CD14-positive monocyte (primary cell): ENCODE data around the gene NELFA. TPM values are rescaled to one million over a fixed set of nuclear protein-coding genes. Genes with fewer than 3 reads are reported as not detected.

ENCODE experiments used
- DNase-seq, 3 donors: peaks; one replicate each; pipeline ENCODE4 v3.0.0-alpha.2; 2011 to 2022
- H2AFZ ChIP-seq: 2 replicates; pipeline ENCODE4 v1.6.0; 2012; ENCODE audit warnings: mild to moderate bottlenecking, low read depth, low read length, inconsistent platforms; ENCODE audit not compliant: insufficient read depth, poor library complexity, severe bottlenecking
- H3K27ac ChIP-seq, 2 donors: 1 replicate in 1 of 2; 2 replicates in 1 of 2; pipeline ENCODE4 v1.5.1; 2012 to 2013; ENCODE audit warnings: low read length in 2 of 2, control low read depth in 1 of 2, inconsistent platforms in 1 of 2, low read depth in 1 of 2, mild to moderate bottlenecking in 1 of 2
- H3K27me3 ChIP-seq, 2 donors: one replicate each; pipeline versions ENCODE4 v1.6.0 to v1.6.1; 2011 to 2013; ENCODE audit warnings: low read length in 2 of 2; ENCODE audit not compliant: control insufficient read depth in 2 of 2, insufficient read depth in 2 of 2
- H3K36me3 ChIP-seq, 2 donors: replicated peaks in 1 of 2; 1 replicate in 1 of 2; 2 replicates in 1 of 2; pipeline versions ENCODE4 v1.5.1 to v1.6.1; 2012 to 2013; ENCODE audit warnings: low read length in 2 of 2, control low read depth in 1 of 2, inconsistent platforms in 1 of 2, mild to moderate bottlenecking in 1 of 2; ENCODE audit not compliant: insufficient read depth in 2 of 2, control insufficient read depth in 1 of 2
- H3K4me1 ChIP-seq, 2 donors: 1 replicate in 1 of 2; 2 replicates in 1 of 2; pipeline versions ENCODE4 v1.5.1 to v1.6.1; 2012 to 2013; ENCODE audit warnings: low read length in 2 of 2, control low read depth in 1 of 2, inconsistent platforms in 1 of 2, mild to moderate bottlenecking in 1 of 2, moderate library complexity in 1 of 2; ENCODE audit not compliant: insufficient read depth in 2 of 2, control insufficient read depth in 1 of 2
- H3K4me2 ChIP-seq: replicated peaks from 2 replicates; pipeline ENCODE3; 2012; ENCODE audit warnings: low read length, moderate library complexity, mild to moderate bottlenecking; ENCODE audit not compliant: poor library complexity, severe bottlenecking; ENCODE audit errors: extremely low read depth
- H3K4me3 ChIP-seq, 3 experiments: fragments of 200-600 bp in 1 of 3; sonication (generic) in 1 of 3; replicated peaks in 1 of 3; 1 replicate in 2 of 3; 2 replicates in 1 of 3; pipeline ENCODE4 v1.5.1; 2011 to 2013; ENCODE audit warnings: low read length in 3 of 3, mild to moderate bottlenecking in 3 of 3, control low read depth in 2 of 3, low read depth in 2 of 3, inconsistent platforms in 1 of 3, moderate library complexity in 1 of 3
- H3K79me2 ChIP-seq: 2 replicates; pipeline ENCODE4 v1.6.0; 2012; ENCODE audit warnings: mild to moderate bottlenecking, control low read depth, inconsistent platforms, low read length, moderate library complexity; ENCODE audit not compliant: insufficient read depth
- H3K9ac ChIP-seq: 2 replicates; pipeline ENCODE4 v1.6.0; 2017; ENCODE audit warnings: low read length, mild to moderate bottlenecking; ENCODE audit not compliant: insufficient read depth, poor library complexity, severe bottlenecking
- H3K9me3 ChIP-seq, 2 donors: replicated peaks in 1 of 2; 1 replicate in 1 of 2; 2 replicates in 1 of 2; pipeline versions ENCODE4 v1.5.1 to v1.6.1; 2012 to 2013; ENCODE audit warnings: low read length in 2 of 2, control low read depth in 1 of 2; ENCODE audit not compliant: control insufficient read depth in 1 of 2, insufficient read depth in 1 of 2
- H4K20me1 ChIP-seq: 2 replicates; pipeline ENCODE4 v1.6.0; 2012; ENCODE audit warnings: mild to moderate bottlenecking, low read length, control low read depth, moderate library complexity; ENCODE audit not compliant: insufficient read depth
- H3K27ac Mint-ChIP-seq, 7 donors: one replicate each; pipeline ENCODE4 v1.8.0; 2020; ENCODE audit warnings: mild to moderate bottlenecking in 7 of 7, mixed read lengths in 7 of 7, moderate library complexity in 6 of 7, inconsistent platforms in 2 of 7
- H3K27me3 Mint-ChIP-seq, 3 donors: one replicate each; pipeline ENCODE4 v1.8.0; 2021 to 2022; ENCODE audit warnings: low read depth in 3 of 3, mild to moderate bottlenecking in 3 of 3, mixed read lengths in 3 of 3, moderate library complexity in 3 of 3, inconsistent platforms in 1 of 3
- H3K36me3 Mint-ChIP-seq, 2 donors: one replicate each; pipeline ENCODE4 v1.8.0; 2020; ENCODE audit warnings: mixed read lengths in 2 of 2, inconsistent platforms in 1 of 2, mild to moderate bottlenecking in 1 of 2
- H3K4me1 Mint-ChIP-seq: one replicate; pipeline ENCODE4 v1.8.0; 2020; ENCODE audit warnings: mild to moderate bottlenecking, mixed read lengths
- H3K4me3 Mint-ChIP-seq, 2 donors: one replicate each; pipeline ENCODE4 v1.8.0; 2020; ENCODE audit warnings: mild to moderate bottlenecking in 2 of 2, mixed read lengths in 2 of 2, moderate library complexity in 1 of 2
- H3K9me3 Mint-ChIP-seq, 7 donors: one replicate each; pipeline ENCODE4 v1.8.0; 2020 to 2022; ENCODE audit warnings: mixed read lengths in 7 of 7, mild to moderate bottlenecking in 6 of 7, moderate library complexity in 6 of 7, inconsistent platforms in 2 of 7
- CTCF ChIP-seq: fragments of 200-600 bp; IDR thresholded peaks from one replicate; pipeline ENCODE4 v1.8.0; 2022; ENCODE audit warnings: antibody characterized with exemption, mild to moderate bottlenecking
- WGBS: methylation state at CpG from one replicate; pipeline ENCODE4 v1.1.5; 2013; ENCODE audit warnings: missing lambda C conversion rate; ENCODE audit not compliant: insufficient coverage; 5-methylcytosine and 5-hydroxymethylcytosine counted together
- intact Hi-C, 2 donors: fragments of 100-400 bp; cut with micrococcal nuclease; formaldehyde crosslinking; loops; one replicate each; pipeline versions ENCODE4 v1.15.0 to v1.15.1; 2023
- polyA plus RNA-seq, 3 donors: library from polyadenylated mRNA; depleted of rRNA in 1 of 3; unstranded in 2 of 3; stranded (reverse) in 1 of 3; fragments of 300-500 nt in 2 of 3; fragments of >200 nt in 1 of 3; fragmentation: Illumina TruSeq in 2 of 3; gene quantifications; 1 replicate in 2 of 3; 2 replicates in 1 of 3; pipeline ENCODE4 v1.2.3, GENCODE V29; 2012 to 2021

Gene NELFA
- polyA plus RNA-seq, 3 donors, result 10.0 to 22.1 (median 10.5) TPM

DNA sequence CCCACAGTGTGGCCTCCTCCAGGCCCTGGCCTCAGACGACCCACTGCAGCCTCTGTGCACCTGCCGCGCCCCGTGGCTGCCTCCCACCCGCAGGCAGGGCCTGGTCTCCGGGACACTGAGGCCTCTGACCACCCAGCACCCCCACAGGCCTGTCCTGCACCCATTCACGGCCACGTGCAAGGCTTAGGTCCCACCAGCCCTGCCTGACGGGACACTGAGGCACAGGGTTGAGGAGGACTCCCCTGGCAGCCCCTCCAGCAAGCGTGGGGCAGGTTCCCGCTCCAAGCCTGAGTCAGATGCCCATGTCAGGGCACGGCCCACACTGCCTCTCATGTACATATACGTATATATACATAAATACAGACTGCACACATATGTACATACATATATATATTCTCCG is 23.5 kb downstream of the NELFA start:
- Histone ChIP-seq H3K9me3 (no peaks in the 10 kb centered on the region), H3K27me3 (no peaks in the 10 kb centered on the region), H2AFZ (no peak overlapping the region), H3K4me2 (no peak overlapping the region), H3K27ac (no peak overlapping the region), H3K36me3 (peaks cover 95 to 100% of the 10 kb centered on the region in 2 donors), H4K20me1 (peaks cover 8% of the 10 kb centered on the region), H3K4me1 (no peaks in the 10 kb centered on the region), H3K9ac (no peak overlapping the region), H3K4me3 (no peak overlapping the region), H3K79me2 (no peaks in the 10 kb centered on the region)
- intact Hi-C loops, result no loop called here
- no peak for TF ChIP-seq CTCF
- Mint-ChIP-seq H3K27ac (no peak overlapping the region), H3K36me3 (peaks cover 78 to 98% of the 10 kb centered on the region in 2 donors), H3K9me3 (peaks cover 0 to 3% (median 0%) of the 10 kb centered on the region in 7 donors), H3K27me3 (no peaks in the 10 kb centered on the region), H3K4me3 (no peak overlapping the region), H3K4me1 (no peaks in the 10 kb centered on the region)
- DNase-seq, result no peak
- 93% methylated on average over 13 of the region's 14 CpGs for WGBS

- intact Hi-C loops, result no loop called here
- H3K4me2 ChIP-seq, result no peak overlapping the region
- 93% methylated on average over 24 of the region's 27 CpGs for WGBS
- no peaks in the 10 kb centered on the region for H3K9me3 ChIP-seq
- Mint-ChIP-seq H3K9me3 (peaks cover 0 to 3% (median 0%) of the 10 kb centered on the region in 7 donors), H3K4me3 (no peak overlapping the region), H3K27me3 (no peaks in the 10 kb centered on the region), H3K4me1 (no peaks in the 10 kb centered on the region), H3K27ac (peak overlapping the region in 1 of 7 donors; percentile 8), H3K36me3 (peaks cover 76 to 98% of the 10 kb centered on the region in 2 donors)
- no peak for DNase-seq
- no peak for TF ChIP-seq CTCF
- H2AFZ ChIP-seq, result no peak overlapping the region
- no peak overlapping the region for H3K4me3 ChIP-seq
- no peaks in the 10 kb centered on the region for H3K4me1 ChIP-seq
- peaks cover 1% of the 10 kb centered on the region for H4K20me1 ChIP-seq
- H3K27me3 ChIP-seq, result no peaks in the 10 kb centered on the region
- H3K9ac ChIP-seq, result no peak overlapping the region
- peaks cover 95 to 100% of the 10 kb centered on the region in 2 donors for H3K36me3 ChIP-seq
- H3K79me2 ChIP-seq, result no peaks in the 10 kb centered on the region
- H3K27ac ChIP-seq, result no peak overlapping the region
Observed at GRCh38 chr4:1984406-1985191, 24.2 kb downstream of the NELFA start.
